Mammary epithelial cell (primary cell): ENCODE measurements around the gene TMED5.

Experiments used
- CTCF ChIP-seq, 2 donors: IDR thresholded peaks in 1 of 2; conservative IDR thresholded peaks in 1 of 2; 2 replicates each; pipeline ENCODE4 v1.5.1; 2011 to 2012; ENCODE audit warnings: inconsistent platforms in 2 of 2, low read length in 2 of 2, mild to moderate bottlenecking in 2 of 2, control low read depth in 1 of 2, low read depth in 1 of 2; ENCODE audit not compliant: insufficient read depth in 1 of 2; ENCODE audit errors: extremely low read depth in 1 of 2
- EZH2 ChIP-seq: IDR thresholded peaks from 2 replicates; pipeline ENCODE4 v1.6.1; 2012; ENCODE audit warnings: low read length, inconsistent platforms, borderline replicate concordance

- TF ChIP-seq CTCF (conservative IDR thresholded peaks at IDR 0.05 in 1 of 2, IDR thresholded peaks at IDR 0.05 in 1 of 2; ENCODE audit: extremely low read depth in 1 of 2, insufficient read depth in 1 of 2, low read depth in 1 of 2, low read length in 2 of 2) = no peak
- no peak for TF ChIP-seq EZH2
Measured at GRCh38 chr1:93148001-93148400, 32.2 kb downstream of the TMED5 start.
